Measurements from ENCODE around the gene CFL1.

Gene CFL1

GRCh38 chr11:65869643-65870306 lies 11.8 kb upstream of the CFL1 start:
- no peak for DNase-seq

DNA sequence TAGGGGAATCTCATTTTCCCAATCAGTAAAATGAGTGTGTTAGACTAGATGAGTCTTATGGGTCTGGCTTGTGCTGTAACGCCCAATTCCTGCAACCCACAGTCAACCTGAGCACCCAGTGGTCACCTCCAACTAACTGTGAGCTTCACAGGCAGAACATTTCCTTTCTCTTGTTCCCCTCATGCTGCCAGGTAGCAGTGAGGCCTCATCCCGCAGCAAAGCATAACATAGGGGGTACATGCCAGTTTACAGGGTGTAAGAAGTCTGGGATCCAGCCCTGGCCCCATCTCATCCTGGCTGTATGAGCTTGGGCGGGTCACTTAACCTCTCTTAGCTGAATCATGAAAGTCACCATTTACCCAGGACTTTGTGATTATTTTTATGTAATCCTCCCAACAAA lies 10.9 kb upstream of the CFL1 start:
- no peak for DNase-seq

GRCh38 chr11:65868076-65868667 lies 10.2 kb upstream of the CFL1 start:
- no peak for DNase-seq

DNA sequence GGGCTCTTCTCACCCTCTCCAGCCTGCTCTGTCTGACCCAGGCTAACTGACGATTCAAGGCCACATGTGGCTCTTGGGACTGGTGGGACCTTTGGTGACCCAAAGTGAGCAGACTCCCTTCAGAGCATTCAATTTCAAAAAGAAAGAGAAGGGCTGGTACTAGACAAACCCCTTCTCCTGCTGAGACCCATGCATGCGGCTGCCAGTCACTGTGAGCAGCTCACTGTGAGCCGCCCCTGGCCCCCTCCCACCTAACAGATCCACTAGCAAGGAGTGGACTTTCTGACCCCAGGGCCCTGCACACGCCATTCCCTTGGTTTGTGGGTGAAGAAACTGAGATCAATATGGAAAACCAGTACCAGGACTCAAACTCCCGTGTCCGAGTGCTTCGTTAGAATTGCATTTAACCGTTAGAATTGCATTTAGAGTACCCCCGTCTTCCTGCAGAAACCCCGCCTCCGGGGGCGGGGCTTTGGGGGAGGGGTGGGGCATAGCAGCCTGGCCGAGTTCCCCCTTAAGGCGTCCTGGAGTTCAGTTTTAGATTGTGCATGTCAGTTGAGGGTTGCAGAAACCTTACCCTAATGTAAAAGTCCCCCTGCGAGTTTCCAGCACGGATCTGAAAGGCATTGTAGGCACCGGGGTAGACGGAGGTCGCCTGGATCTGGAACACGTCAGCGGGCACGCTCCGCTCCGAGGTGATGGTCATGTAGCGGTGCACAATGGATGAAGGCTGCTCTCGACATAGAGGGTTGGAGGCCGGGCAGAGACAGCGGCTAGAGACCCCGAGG lies 9.5 kb upstream of the CFL1 start:
- no peak for DNase-seq

DNA sequence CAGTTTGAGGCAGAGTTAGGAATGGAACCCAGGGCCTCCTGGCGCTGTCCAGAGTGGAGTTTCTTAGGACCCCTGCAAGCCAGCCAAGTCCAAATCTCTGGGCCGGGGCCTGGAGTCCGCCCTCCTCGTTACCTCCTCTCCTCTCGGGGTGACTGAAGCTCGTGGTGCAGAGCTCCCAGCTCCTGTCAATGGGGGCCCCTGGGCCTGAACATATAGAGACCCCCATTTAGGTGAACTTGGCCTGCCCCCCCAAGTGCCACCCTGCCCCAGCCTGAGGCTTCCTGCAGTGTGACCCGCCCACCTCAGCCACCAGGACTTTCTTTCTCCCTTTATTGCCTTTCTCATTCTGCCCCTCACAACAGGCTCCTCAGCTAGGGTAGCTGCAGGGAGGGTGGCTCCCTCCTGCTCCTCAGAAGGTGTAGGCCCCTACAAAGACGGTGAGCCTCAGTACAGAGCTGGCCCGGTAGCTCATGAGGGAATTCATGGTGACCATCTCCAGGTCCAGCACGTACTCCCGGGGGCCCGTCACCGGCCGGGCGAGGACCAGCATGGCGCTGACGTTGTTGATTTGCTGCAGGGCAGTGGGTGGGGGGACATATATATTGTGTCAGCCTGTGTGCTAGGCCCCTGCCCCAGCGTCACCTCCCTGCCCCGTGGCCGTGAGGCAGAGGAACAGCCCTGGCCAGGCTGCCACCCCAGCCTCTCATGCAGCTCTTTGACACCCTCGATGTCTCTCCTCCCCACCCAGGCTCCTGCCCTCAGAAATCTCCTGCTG lies 8.7 kb upstream of the CFL1 start:
- no peak for DNase-seq

DNA sequence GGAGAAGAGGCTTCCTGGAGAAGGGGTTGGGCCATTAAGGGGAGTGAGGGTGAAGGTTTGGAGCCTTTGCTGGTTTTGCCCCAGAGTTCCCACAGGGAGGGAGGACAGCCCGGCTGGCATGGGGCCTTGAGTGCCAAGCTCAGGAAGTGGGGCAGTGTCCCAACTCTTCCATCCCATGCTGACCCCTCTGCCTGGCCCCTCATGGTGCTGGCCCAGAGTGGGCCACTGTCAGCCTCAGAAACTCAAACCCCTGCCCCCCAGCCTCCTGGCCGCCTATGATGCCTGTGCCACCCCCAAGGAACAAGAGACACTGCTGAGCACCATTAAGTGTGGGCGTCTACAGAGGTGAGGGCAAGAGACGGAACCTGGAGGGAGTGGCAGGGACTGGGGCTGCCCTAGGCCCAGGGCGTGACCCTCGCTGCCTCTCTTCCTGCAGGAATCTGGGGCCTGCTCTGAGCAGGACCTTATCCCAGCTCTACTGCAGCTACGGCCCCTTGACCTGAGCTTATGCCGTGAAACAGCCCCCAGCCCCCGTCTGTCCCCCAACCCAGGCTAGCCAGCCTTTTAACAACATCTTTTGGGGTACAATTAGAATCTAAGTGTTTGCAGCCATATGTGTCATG lies 7.7 kb upstream of the CFL1 start:
- no peak for DNase-seq

GRCh38 chr11:65864706-65865471 lies 6.9 kb upstream of the CFL1 start:
- no peak for DNase-seq

DNA sequence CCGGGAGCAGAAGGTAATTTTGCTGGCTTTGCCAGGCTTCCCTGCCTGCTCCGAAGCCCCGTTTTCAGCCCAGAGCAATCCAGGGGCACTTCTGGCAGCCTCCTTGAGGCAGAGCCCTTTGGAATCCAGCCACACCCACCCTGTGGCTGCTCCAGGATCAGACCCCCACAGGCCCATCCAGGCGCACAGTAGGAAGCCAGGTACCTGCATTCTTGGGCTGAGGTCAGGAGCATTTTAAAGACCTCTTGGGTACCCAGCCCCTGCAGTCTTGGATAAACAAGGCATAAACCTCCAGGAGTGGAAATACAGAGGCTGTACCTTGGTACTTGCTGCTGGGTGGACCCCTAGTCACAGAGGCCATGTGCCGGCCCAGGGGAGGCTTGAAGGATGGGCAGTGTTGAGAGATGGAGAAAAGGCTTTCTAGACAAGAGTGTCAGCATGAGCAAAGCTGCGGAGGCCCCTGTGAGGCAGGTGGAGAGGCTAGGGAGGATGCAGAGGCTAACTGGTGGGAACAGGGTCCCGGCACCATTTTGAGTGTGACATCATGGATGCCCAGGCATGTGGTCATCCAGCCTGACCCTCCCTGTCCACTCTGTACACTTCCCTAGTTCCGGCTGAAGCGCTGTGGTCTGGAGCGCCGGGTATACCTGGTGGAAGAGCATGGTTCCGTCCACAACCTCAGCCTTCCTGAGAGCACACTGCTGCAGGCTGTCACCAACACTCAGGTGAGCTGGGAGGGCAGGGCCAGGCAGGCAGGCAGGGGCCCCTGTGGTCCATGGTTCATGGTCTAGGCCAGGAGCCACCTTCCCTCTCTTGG lies 6.1 kb upstream of the CFL1 start:
- no peak for DNase-seq

GRCh38 chr11:65862941-65863888 lies 5.2 kb upstream of the CFL1 start:
- no peak for DNase-seq

- DNase-seq, result no peak
These were observed 4.3 kb upstream of the CFL1 start for GRCh38 chr11:65862191-65862735.

DNA sequence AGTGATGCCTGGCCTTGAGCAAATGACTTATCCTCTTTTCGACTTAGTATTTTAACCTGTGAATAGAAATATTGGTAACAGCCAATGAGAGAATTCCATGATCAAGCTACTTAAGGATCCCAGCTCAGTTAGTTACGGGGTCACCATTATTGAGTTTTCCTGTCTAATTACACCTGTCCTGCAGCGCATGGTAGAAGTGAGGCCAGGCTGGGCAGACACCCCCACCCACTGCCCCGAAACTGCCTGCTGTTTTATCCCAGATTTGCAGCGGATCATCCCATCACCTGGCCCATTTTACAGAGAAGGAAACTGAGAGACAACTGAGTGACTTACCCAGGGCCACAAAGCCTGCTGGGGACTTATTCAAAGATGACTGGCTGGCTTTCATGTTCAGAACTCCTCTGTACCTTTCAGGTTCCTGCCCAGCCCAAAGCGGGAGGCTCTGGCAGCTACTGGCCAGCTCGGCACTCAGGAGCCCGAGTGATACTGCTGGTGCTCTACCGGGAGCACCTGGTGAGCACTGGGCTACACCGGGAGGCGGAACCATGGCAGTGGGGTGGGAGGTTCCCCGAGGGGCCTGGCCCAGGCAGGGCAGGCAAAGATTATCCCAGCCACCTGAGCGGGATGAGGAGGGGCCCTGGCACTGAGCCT lies 3.7 kb upstream of the CFL1 start:
- DNase-seq, result no peak

DNA sequence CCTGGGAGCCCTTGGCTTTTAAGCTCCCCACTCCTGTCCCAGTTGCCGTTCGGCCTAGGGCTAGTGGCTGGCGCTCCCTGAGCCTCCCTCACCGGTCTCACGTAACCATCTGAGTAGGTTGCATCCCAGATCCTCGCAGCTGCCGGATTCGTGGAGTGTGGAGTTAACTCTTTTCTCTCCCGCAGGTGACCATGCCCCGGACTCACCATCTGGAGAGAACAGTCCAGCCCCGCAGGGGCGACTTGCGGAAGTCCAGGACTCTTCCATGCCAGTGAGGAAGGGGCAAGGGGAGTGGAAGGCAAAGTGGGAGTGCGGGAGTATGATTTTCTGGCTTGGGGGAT lies 3.2 kb upstream of the CFL1 start:
- DNase-seq, result no peak

DNA sequence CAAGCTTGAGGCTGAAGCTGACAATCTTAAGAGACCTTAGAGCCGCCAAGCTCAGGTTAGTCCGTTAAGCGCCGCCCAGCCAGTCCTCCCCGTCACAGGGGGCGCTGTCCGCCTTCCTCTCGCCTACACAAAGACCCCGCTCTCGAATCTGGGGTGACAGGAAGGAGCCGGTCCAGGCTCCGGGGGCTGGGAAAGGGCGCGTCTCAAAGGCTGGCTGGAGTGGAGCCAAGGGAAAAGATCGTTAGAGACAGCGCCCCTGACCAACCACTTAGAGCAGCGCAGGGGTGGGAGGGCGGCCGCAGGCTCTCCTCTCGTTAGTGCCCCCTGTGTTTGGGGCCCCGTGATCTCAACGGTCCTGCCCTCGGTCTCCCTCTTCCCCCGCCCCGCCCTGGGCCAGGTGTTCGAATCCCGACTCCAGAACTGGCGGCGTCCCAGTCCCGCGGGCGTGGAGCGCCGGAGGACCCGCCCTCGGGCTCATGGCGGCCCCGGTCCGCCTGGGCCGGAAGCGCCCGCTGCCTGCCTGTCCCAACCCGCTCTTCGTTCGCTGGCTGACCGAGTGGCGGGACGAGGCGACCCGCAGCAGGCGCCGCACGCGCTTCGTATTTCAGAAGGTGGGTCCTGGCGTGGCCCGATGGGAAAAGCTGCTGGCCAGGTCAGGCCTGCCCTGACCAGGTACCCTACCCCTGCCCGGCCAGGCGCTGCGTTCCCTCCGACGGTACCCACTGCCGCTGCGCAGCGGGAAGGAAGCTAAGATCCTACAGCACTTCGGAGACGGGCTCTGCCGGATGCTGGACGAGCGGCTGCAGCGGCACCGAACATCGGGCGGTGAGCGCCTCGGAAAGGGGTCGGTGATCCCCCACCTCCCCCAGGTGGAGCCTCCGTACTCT lies 2.5 kb upstream of the CFL1 start, which contains the start of gene MUS81:
TSS of gene MUS81 (plus strand) at position 156 of the 887 bp plus-strand sequence. CDS start at position 477, 321 bp downstream.
- peak; percentile 93 for DNase-seq

DNA sequence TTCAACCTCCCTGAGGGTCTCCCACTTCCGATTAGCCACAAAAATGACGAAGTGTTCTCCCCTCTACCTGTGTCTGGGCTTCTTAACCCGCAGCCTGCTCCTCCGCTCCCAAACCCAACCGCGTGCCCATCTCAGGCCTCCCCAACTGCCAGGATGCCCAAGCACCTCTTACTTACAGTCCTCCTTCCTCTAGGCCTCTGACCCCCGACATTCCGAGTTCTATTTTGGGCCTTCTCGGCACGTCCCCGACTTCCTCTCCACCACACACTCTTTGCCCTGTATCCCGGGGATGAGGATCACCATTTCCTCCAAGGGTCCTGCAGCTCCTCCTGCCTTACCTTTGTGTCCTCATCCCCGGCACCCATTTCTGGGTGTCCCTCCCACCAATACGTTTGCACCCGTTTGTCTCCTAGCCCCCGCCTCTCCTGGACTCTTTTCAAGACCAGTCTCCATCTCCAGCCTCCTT lies 1.9 kb upstream of the CFL1 start:
- no peak for DNase-seq

GRCh38 chr11:65859095-65859811 lies 1.3 kb upstream of the CFL1 start:
- peak; percentile 93 for DNase-seq

DNA sequence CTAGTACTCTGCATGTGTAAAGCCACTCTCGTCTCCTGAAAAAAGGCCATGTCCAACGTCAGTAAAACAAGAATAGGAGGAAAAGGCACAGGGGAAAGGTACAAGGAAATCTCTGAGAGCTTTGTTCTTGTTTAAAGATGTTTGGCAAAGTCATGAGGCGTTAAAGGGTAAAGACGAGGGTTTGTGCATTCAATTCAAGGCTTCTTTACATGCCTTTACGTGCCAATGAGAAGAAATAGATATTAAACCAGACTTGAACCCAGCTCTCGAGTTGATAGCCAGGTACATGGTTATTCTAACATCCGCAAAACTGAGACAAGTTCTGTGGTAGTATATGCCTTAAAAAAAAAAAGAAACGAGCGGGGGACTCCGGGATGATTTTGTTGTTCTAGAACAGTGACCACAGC lies 704 bp upstream of the CFL1 start:
- peak; percentile 72 for DNase-seq

- no peak for DNase-seq
These were observed 504 bp downstream of the CFL1 start for GRCh38 chr11:65857500-65857852.
